T-helper 2 cell treated with Interferon-gamma antibody and Interleukin-4, amounts not matched to agents 5 μg/mL and 100 μg/mL, for 36 hours (primary cell): ENCODE results near the gene TAX1BP1.

ENCODE experiments used
- DNase-seq: peaks from one replicate; pipeline ENCODE4 v3.0.0; 2021; ENCODE audit warnings: low spot score
- H3K27ac Mint-ChIP-seq: one replicate; pipeline ENCODE4 v1.8.0; 2021; ENCODE audit warnings: mild to moderate bottlenecking, mixed read lengths
- H3K27me3 Mint-ChIP-seq: one replicate; pipeline ENCODE4 v1.8.0; 2021; ENCODE audit warnings: low read depth, mixed read lengths
- H3K36me3 Mint-ChIP-seq: one replicate; pipeline ENCODE4 v1.8.0; 2021; ENCODE audit warnings: low read depth, mixed read lengths
- H3K4me1 Mint-ChIP-seq: one replicate; pipeline ENCODE4 v1.8.0; 2021; ENCODE audit warnings: low read depth, mixed read lengths
- H3K4me3 Mint-ChIP-seq: one replicate; pipeline ENCODE4 v1.8.0; 2022; ENCODE audit warnings: mild to moderate bottlenecking, moderate library complexity, mixed read lengths
- H3K9me3 Mint-ChIP-seq: one replicate; pipeline ENCODE4 v1.8.0; 2021; ENCODE audit warnings: mixed read lengths

Gene TAX1BP1

GRCh38 chr7:27746978-27747377, 7.0 kb downstream of the TAX1BP1 start:
- H3K36me3 Mint-ChIP-seq: peaks cover 33% of the 10 kb centered on the region
- no peak overlapping the region for H3K27ac Mint-ChIP-seq
- DNase-seq: no peak
- H3K4me1 Mint-ChIP-seq: peaks cover 21% of the 10 kb centered on the region
- H3K9me3 Mint-ChIP-seq: no peaks in the 10 kb centered on the region
- no peak overlapping the region for H3K4me3 Mint-ChIP-seq
- no peaks in the 10 kb centered on the region for H3K27me3 Mint-ChIP-seq

GRCh38 chr7:27747589-27748368, 7.8 kb downstream of the TAX1BP1 start:
- Mint-ChIP-seq H3K36me3 (peaks cover 31% of the 10 kb centered on the region), H3K4me1 (peaks cover 14% of the 10 kb centered on the region), H3K9me3 (no peaks in the 10 kb centered on the region), H3K27ac (no peak overlapping the region), H3K4me3 (no peak overlapping the region), H3K27me3 (no peaks in the 10 kb centered on the region)
- DNase-seq: no peak

- no peak overlapping the region for H3K27ac Mint-ChIP-seq
- no peak for DNase-seq
- H3K27me3 Mint-ChIP-seq: no peaks in the 10 kb centered on the region
- H3K9me3 Mint-ChIP-seq: no peaks in the 10 kb centered on the region
- no peak overlapping the region for H3K4me3 Mint-ChIP-seq
- peaks cover 32% of the 10 kb centered on the region for H3K36me3 Mint-ChIP-seq
- peaks cover 8% of the 10 kb centered on the region for H3K4me1 Mint-ChIP-seq
Measured at GRCh38 chr7:27750316-27750715, 10.4 kb downstream of the TAX1BP1 start.

GRCh38 chr7:27751888-27752660, 12.1 kb downstream of the TAX1BP1 start:
- Mint-ChIP-seq H3K4me3 (no peak overlapping the region), H3K27ac (no peak overlapping the region), H3K9me3 (no peaks in the 10 kb centered on the region), H3K27me3 (no peaks in the 10 kb centered on the region), H3K4me1 (peaks cover 4% of the 10 kb centered on the region), H3K36me3 (peaks cover 37% of the 10 kb centered on the region)
- no peak for DNase-seq

GRCh38 chr7:27753863-27754262, 13.9 kb downstream of the TAX1BP1 start:
- DNase-seq: no peak
- no peak overlapping the region for H3K27ac Mint-ChIP-seq
- no peaks in the 10 kb centered on the region for H3K9me3 Mint-ChIP-seq
- H3K4me1 Mint-ChIP-seq: peaks cover 6% of the 10 kb centered on the region
- no peaks in the 10 kb centered on the region for H3K27me3 Mint-ChIP-seq
- no peak overlapping the region for H3K4me3 Mint-ChIP-seq
- H3K36me3 Mint-ChIP-seq: peaks cover 43% of the 10 kb centered on the region

GRCh38 chr7:27756298-27756697, 16.3 kb downstream of the TAX1BP1 start:
- H3K9me3 Mint-ChIP-seq: no peaks in the 10 kb centered on the region
- peaks cover 2% of the 10 kb centered on the region for H3K4me1 Mint-ChIP-seq
- H3K4me3 Mint-ChIP-seq: no peak overlapping the region
- no peaks in the 10 kb centered on the region for H3K27me3 Mint-ChIP-seq
- DNase-seq: no peak
- H3K36me3 Mint-ChIP-seq: peaks cover 31% of the 10 kb centered on the region
- no peak overlapping the region for H3K27ac Mint-ChIP-seq

- H3K9me3 Mint-ChIP-seq: no peaks in the 10 kb centered on the region
- no peak overlapping the region for H3K27ac Mint-ChIP-seq
- no peaks in the 10 kb centered on the region for H3K27me3 Mint-ChIP-seq
- H3K4me3 Mint-ChIP-seq: no peak overlapping the region
- DNase-seq: no peak
- peaks cover 4% of the 10 kb centered on the region for H3K4me1 Mint-ChIP-seq
- H3K36me3 Mint-ChIP-seq: peaks cover 29% of the 10 kb centered on the region
Measured at GRCh38 chr7:27759491-27759890, 19.5 kb downstream of the TAX1BP1 start.

- Mint-ChIP-seq H3K9me3 (no peaks in the 10 kb centered on the region), H3K36me3 (peaks cover 27% of the 10 kb centered on the region), H3K27ac (no peak overlapping the region), H3K4me1 (peaks cover 4% of the 10 kb centered on the region), H3K4me3 (no peak overlapping the region), H3K27me3 (no peaks in the 10 kb centered on the region)
- no peak for DNase-seq
Measured at GRCh38 chr7:27762062-27762461, 22.1 kb downstream of the TAX1BP1 start.

GRCh38 chr7:27763983-27764508, 24.1 kb downstream of the TAX1BP1 start:
- DNase-seq: no peak
- Mint-ChIP-seq H3K36me3 (peaks cover 15% of the 10 kb centered on the region), H3K4me3 (no peak overlapping the region), H3K9me3 (no peaks in the 10 kb centered on the region), H3K4me1 (peaks cover 2% of the 10 kb centered on the region), H3K27ac (no peak overlapping the region), H3K27me3 (no peaks in the 10 kb centered on the region)

- Mint-ChIP-seq H3K4me1 (peaks cover 2% of the 10 kb centered on the region), H3K36me3 (peaks cover 19% of the 10 kb centered on the region), H3K27me3 (no peaks in the 10 kb centered on the region)
Measured at GRCh38 chr7:27765841-27766240, 25.9 kb downstream of the TAX1BP1 start.

GRCh38 chr7:27767374-27767773, 27.4 kb downstream of the TAX1BP1 start:
- peaks cover 2% of the 10 kb centered on the region for H3K4me1 Mint-ChIP-seq
- no peaks in the 10 kb centered on the region for H3K9me3 Mint-ChIP-seq
- no peak overlapping the region for H3K4me3 Mint-ChIP-seq
- H3K27ac Mint-ChIP-seq: no peak overlapping the region
- no peak for DNase-seq
- H3K27me3 Mint-ChIP-seq: no peaks in the 10 kb centered on the region
- H3K36me3 Mint-ChIP-seq: peaks cover 23% of the 10 kb centered on the region

More at GRCh38 chr7:27765841-27766240, 25.9 kb downstream of the TAX1BP1 start:
- no peak overlapping the region for H3K27ac Mint-ChIP-seq
- H3K4me3 Mint-ChIP-seq: no peak overlapping the region
- no peak for DNase-seq
- no peaks in the 10 kb centered on the region for H3K9me3 Mint-ChIP-seq

- Mint-ChIP-seq H3K27me3 (no peaks in the 10 kb centered on the region), H3K36me3 (peaks cover 15% of the 10 kb centered on the region), H3K9me3 (no peaks in the 10 kb centered on the region), H3K27ac (no peak overlapping the region), H3K4me3 (no peak overlapping the region), H3K4me1 (no peaks in the 10 kb centered on the region)
- DNase-seq: no peak
Measured at GRCh38 chr7:27771111-27771510, 31.1 kb downstream of the TAX1BP1 start.

- no peak overlapping the region for H3K27ac Mint-ChIP-seq
- H3K27me3 Mint-ChIP-seq: no peaks in the 10 kb centered on the region
- H3K4me1 Mint-ChIP-seq: peaks cover 3% of the 10 kb centered on the region
- no peaks in the 10 kb centered on the region for H3K9me3 Mint-ChIP-seq
- H3K4me3 Mint-ChIP-seq: no peak overlapping the region
- no peak for DNase-seq
- H3K36me3 Mint-ChIP-seq: peaks cover 22% of the 10 kb centered on the region
Measured at GRCh38 chr7:27774717-27775328, 34.9 kb downstream of the TAX1BP1 start.

GRCh38 chr7:27775782-27776181, 35.8 kb downstream of the TAX1BP1 start:
- H3K27ac Mint-ChIP-seq: no peak overlapping the region
- no peak for DNase-seq
- no peaks in the 10 kb centered on the region for H3K27me3 Mint-ChIP-seq
- H3K36me3 Mint-ChIP-seq: peaks cover 20% of the 10 kb centered on the region
- H3K4me3 Mint-ChIP-seq: no peak overlapping the region
- no peaks in the 10 kb centered on the region for H3K9me3 Mint-ChIP-seq
- peaks cover 3% of the 10 kb centered on the region for H3K4me1 Mint-ChIP-seq
